ENCODE results near the gene UHRF2.
"Not testable (repeated sequence)": the region's sequence is repeated elsewhere in the genome, so short reads cannot be mapped to it uniquely, and the experiment has no call there.

UHRF2 gene

GRCh38 chr9:6428940-6429889, 16.2 kb downstream of the UHRF2 start:
- no peak for DNase-seq (ENCODE audit: low read depth)

- DNase-seq (ENCODE audit: low read depth), result no peak
Measured at GRCh38 chr9:6431038-6431437, 18.0 kb downstream of the UHRF2 start.

- no peak for DNase-seq (ENCODE audit: low read depth)
Measured at GRCh38 chr9:6433410-6433809, 20.4 kb downstream of the UHRF2 start.

- no peak for DNase-seq (ENCODE audit: low read depth)
Measured at GRCh38 chr9:6439051-6439703, 26.2 kb downstream of the UHRF2 start.

GRCh38 chr9:6440405-6440804, 27.4 kb downstream of the UHRF2 start:
- no peak for DNase-seq (ENCODE audit: low read depth)

- no peak for DNase-seq (ENCODE audit: low read depth)
Measured at GRCh38 chr9:6441269-6441668, 28.3 kb downstream of the UHRF2 start.

GRCh38 chr9:6443661-6444060, 30.7 kb downstream of the UHRF2 start:
- DNase-seq (ENCODE audit: low read depth), result no peak

- no peak for DNase-seq (ENCODE audit: low read depth)
Measured at GRCh38 chr9:6444128-6444527, 31.1 kb downstream of the UHRF2 start.

GRCh38 chr9:6449086-6449485, 36.1 kb downstream of the UHRF2 start:
- DNase-seq (ENCODE audit: low read depth), result no peak

GRCh38 chr9:6449645-6450044, 36.6 kb downstream of the UHRF2 start:
- DNase-seq (ENCODE audit: low read depth), result no peak

- DNase-seq (ENCODE audit: low read depth), result no peak
Measured at GRCh38 chr9:6450641-6451375, 37.8 kb downstream of the UHRF2 start.

- not testable (repeated sequence) for DNase-seq (ENCODE audit: low read depth)
Measured at GRCh38 chr9:6455292-6455691, 42.3 kb downstream of the UHRF2 start.

- not testable (repeated sequence) for DNase-seq (ENCODE audit: low read depth)
Measured at GRCh38 chr9:6458704-6459103, 45.7 kb downstream of the UHRF2 start.

- no peak for DNase-seq (ENCODE audit: low read depth)
Measured at GRCh38 chr9:6459718-6460117, 46.7 kb downstream of the UHRF2 start.

- no peak for DNase-seq (ENCODE audit: low read depth)
Measured at GRCh38 chr9:6460189-6460768, 47.3 kb downstream of the UHRF2 start.

- DNase-seq (ENCODE audit: low read depth), result no peak
Measured at GRCh38 chr9:6461619-6462018, 48.6 kb downstream of the UHRF2 start.

- no peak for DNase-seq (ENCODE audit: low read depth)
Measured at GRCh38 chr9:6467006-6467625, 54.1 kb downstream of the UHRF2 start.

GRCh38 chr9:6471231-6471850, 58.3 kb downstream of the UHRF2 start:
- DNase-seq (ENCODE audit: low read depth), result no peak

- DNase-seq (ENCODE audit: low read depth), result no peak
Measured at GRCh38 chr9:6473151-6473550, 60.2 kb downstream of the UHRF2 start.

GRCh38 chr9:6479959-6480358, 67.0 kb downstream of the UHRF2 start:
- no peak for DNase-seq (ENCODE audit: low read depth)

GRCh38 chr9:6484210-6484609, 71.2 kb downstream of the UHRF2 start:
- no peak for DNase-seq (ENCODE audit: low read depth)
